GM19193 (cell line): ENCODE results near the gene GMPPA.

Source experiments
- POLR2A ChIP-seq: IDR thresholded peaks from 4 replicates; pipeline ENCODE4 v1.6.1; 2011; ENCODE audit not compliant: insufficient read depth, insufficient read length; ENCODE audit errors: extremely low read depth

The GMPPA gene

DNA sequence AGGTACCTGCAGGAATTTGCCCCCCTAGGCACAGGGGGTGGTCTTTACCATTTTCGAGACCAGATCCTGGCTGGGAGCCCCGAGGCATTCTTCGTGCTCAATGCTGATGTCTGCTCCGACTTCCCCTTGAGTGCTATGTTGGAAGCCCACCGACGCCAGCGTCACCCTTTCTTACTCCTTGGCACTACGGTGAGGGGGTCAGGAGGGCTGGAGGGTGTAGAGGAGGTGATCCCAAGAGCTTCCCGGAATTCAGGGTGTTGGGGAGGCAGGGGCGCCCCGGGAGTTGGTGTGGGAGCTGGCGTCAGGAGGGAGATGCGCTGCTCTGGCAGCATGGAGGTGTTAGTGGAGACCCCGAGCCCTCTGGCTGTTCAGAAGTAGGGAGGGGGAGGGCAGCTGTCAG is 3.2 kb downstream of the GMPPA start:
- TF ChIP-seq POLR2A = no peak

DNA sequence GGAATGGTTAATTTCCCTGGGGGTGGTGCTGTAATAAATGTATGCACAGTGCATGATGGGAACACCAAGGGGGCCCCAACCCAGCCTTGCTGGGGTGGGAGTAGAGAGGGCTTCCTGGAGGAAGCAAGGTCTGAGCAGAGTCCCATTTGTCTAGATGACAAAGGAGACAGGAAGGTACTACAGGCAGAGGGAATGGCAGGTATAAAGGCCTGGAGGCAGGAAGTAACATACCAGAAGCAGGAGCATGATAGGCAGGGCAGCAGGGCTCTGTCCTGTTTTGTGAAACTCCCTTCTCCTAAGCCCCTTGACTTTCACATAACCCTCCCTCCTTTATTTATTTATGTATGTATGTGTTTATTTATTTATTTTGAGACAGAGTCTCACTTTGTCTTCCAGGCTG is 3.9 kb downstream of the GMPPA start:
- no peak for TF ChIP-seq POLR2A

GRCh38 chr2:219505585-219505984 is 6.9 kb downstream of the GMPPA start:
- TF ChIP-seq POLR2A = no peak

- TF ChIP-seq POLR2A = no peak
Measured at GRCh38 chr2:219506153-219506801, 7.6 kb downstream of the GMPPA start.

GRCh38 chr2:219506802-219507526 is 8.3 kb downstream of the GMPPA start:
- TF ChIP-seq POLR2A = no peak

GRCh38 chr2:219507581-219508443 is 9.1 kb downstream of the GMPPA start:
- TF ChIP-seq POLR2A = no peak

GRCh38 chr2:219508444-219508734 is 9.7 kb downstream of the GMPPA start:
- TF ChIP-seq POLR2A = no peak

GRCh38 chr2:219508971-219509779 is 10.5 kb downstream of the GMPPA start:
- no peak for TF ChIP-seq POLR2A

- no peak for TF ChIP-seq POLR2A
Measured at GRCh38 chr2:219509780-219510511, 11.3 kb downstream of the GMPPA start.

DNA sequence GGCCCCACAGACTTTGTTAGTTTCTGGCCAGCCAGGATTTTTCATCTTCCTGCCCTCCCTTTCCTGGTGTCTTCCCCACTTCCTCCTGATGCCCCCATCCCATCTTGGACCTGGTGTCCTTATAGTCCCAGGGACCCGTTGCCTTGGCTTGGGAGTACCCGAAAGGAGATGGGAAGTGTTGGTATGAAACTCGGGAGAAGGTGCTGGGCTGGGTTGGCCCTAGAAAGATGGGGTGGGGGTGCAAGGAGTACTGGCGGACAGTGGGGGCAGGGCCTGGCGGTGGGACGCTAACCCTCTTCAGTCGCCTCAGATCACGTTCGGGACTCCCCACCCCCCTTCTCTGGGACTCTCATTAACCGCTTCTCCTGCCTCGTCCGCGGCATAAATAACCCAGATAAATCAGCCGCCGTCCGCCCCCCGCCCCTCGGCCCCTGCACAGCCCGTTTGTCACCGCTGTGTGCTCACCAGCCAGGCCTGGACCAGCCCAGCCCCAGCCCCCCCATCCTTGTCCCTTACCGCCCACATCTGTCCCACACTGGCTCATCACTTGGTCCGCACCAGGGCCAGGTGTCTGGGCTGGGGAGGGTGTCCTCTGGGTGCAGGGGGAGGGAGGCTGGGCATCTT is 11.9 kb downstream of the GMPPA start:
- TF ChIP-seq POLR2A = no peak

- no peak for TF ChIP-seq POLR2A
Measured at GRCh38 chr2:219511547-219512325, 13.0 kb downstream of the GMPPA start.

GRCh38 chr2:219512524-219513216 is 14.0 kb downstream of the GMPPA start:
- no peak for TF ChIP-seq POLR2A
